MM.1S (cell line): ENCODE data around the gene TCERG1L.

ENCODE experiments used
- DNase-seq: peaks from one replicate; pipeline ENCODE4 v3.0.0-alpha.2; 2015
- H2AFZ ChIP-seq: fragments of 300-600 bp; sonication (generic); 2 replicates; pipeline ENCODE4 v1.6.0; 2016; ENCODE audit warnings: antibody characterized with exemption, low read length
- H3F3A ChIP-seq: fragments of 300-600 bp; sonication (generic); 2 replicates; pipeline ENCODE4 v1.6.1; 2016; ENCODE audit warnings: mild to moderate bottlenecking, antibody characterized with exemption, low read length, moderate library complexity, mixed read lengths; ENCODE audit not compliant: insufficient read depth
- H3K27ac ChIP-seq: fragments of 300-600 bp; sonication (generic); 2 replicates; pipeline ENCODE4 v1.5.1; 2016; ENCODE audit warnings: mild to moderate bottlenecking, low read length
- H3K27me3 ChIP-seq: fragments of 300-600 bp; sonication (generic); replicated peaks from 2 replicates; pipeline ENCODE4 v1.6.0; 2016; ENCODE audit warnings: low read length; ENCODE audit not compliant: insufficient read depth
- H3K36me3 ChIP-seq: fragments of 300-600 bp; sonication (generic); replicated peaks from 2 replicates; pipeline ENCODE4 v1.6.1; 2016; ENCODE audit warnings: mild to moderate bottlenecking, low read length, mixed read lengths; ENCODE audit not compliant: insufficient read depth
- H3K4me1 ChIP-seq: fragments of 300-600 bp; sonication (generic); 2 replicates; pipeline ENCODE4 v1.6.1; 2016; ENCODE audit warnings: low read length, mixed read lengths
- H3K4me2 ChIP-seq: fragments of 300-600 bp; sonication (generic); 2 replicates; pipeline ENCODE4 v1.6.0; 2016; ENCODE audit warnings: low read depth, low read length
- H3K4me3 ChIP-seq: fragments of 300-600 bp; sonication (generic); 2 replicates; pipeline ENCODE4 v1.5.1; 2016; ENCODE audit warnings: low read length, mixed read lengths
- H3K79me2 ChIP-seq: fragments of 300-600 bp; sonication (generic); 2 replicates; pipeline ENCODE4 v1.6.1; 2016; ENCODE audit warnings: mixed run types, low read length, mixed read lengths
- H3K9ac ChIP-seq: fragments of 300-600 bp; sonication (generic); 2 replicates; pipeline ENCODE4 v1.6.1; 2016; ENCODE audit warnings: low read length, mixed read lengths
- H3K9me2 ChIP-seq: fragments of 300-600 bp; sonication (generic); replicated peaks from 2 replicates; pipeline ENCODE4 v1.6.1; 2016; ENCODE audit warnings: mild to moderate bottlenecking, low read length, mixed read lengths; ENCODE audit not compliant: insufficient read depth
- H3K9me3 ChIP-seq: fragments of 300-600 bp; sonication (generic); replicated peaks from 2 replicates; pipeline ENCODE4 v1.6.1; 2016; ENCODE audit warnings: mild to moderate bottlenecking, low read length, mixed read lengths; ENCODE audit not compliant: insufficient read depth
- H4K20me1 ChIP-seq: fragments of 300-600 bp; sonication (generic); 2 replicates; pipeline ENCODE4 v1.6.1; 2016; ENCODE audit warnings: mild to moderate bottlenecking, low read length, moderate library complexity, mixed read lengths; ENCODE audit not compliant: insufficient read depth
- CTCF ChIP-seq: fragments of 300-600 bp; sonication (generic); IDR thresholded peaks from 2 replicates; pipeline ENCODE4 v1.5.1; 2016; ENCODE audit warnings: antibody characterized with exemption, low read length, mixed read lengths
- EZH2 ChIP-seq: fragments of 300-600 bp; sonication (generic); optimal IDR thresholded peaks from 2 replicates; pipeline ENCODE3; 2017; ENCODE audit warnings: low read depth, mild to moderate bottlenecking, antibody characterized with exemption, low read length, mixed read lengths
- EZH2phosphoT487 ChIP-seq: fragments of 300-600 bp; sonication (generic); IDR thresholded peaks from 2 replicates; pipeline ENCODE4 v1.6.1; 2018; ENCODE audit warnings: antibody characterized with exemption, low read length

Gene TCERG1L

DNA sequence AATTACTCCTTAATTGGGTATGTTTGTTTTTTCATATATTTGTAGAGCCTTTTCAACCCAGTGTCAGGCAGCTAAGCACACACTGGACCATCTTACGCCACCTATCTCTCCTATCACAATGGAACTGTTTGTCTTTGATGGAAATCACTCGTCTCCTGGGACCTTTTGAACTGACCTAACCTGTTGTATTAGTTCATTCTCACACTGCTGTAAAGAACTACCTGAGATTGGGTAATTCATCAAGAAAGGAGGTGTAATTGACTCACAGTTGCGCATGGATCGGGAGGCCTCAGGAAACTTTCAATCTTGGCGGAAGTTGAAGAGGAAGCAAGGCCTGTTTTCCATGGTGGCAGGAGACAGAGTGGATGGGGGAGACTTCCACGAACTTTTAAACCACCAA lies 182.0 kb downstream of the TCERG1L start:
- H3K27me3 ChIP-seq = no peaks in the 10 kb centered on the region
- no peak overlapping the region for H3K27ac ChIP-seq
- H3K4me3 ChIP-seq = no peak overlapping the region
- no peaks in the 10 kb centered on the region for H4K20me1 ChIP-seq
- no peaks in the 10 kb centered on the region for H3K79me2 ChIP-seq
- no peak for DNase-seq
- TF ChIP-seq EZH2phosphoT487 (no peak), CTCF (no peak), EZH2 (no peak)
- no peak overlapping the region for H3K9ac ChIP-seq
- H2AFZ ChIP-seq = no peak overlapping the region
- H3K9me2 ChIP-seq = no peaks in the 10 kb centered on the region
- H3F3A ChIP-seq = no peaks in the 10 kb centered on the region
- no peaks in the 10 kb centered on the region for H3K9me3 ChIP-seq
- no peaks in the 10 kb centered on the region for H3K36me3 ChIP-seq
- H3K4me2 ChIP-seq = no peak overlapping the region
- no peaks in the 10 kb centered on the region for H3K4me1 ChIP-seq

DNA sequence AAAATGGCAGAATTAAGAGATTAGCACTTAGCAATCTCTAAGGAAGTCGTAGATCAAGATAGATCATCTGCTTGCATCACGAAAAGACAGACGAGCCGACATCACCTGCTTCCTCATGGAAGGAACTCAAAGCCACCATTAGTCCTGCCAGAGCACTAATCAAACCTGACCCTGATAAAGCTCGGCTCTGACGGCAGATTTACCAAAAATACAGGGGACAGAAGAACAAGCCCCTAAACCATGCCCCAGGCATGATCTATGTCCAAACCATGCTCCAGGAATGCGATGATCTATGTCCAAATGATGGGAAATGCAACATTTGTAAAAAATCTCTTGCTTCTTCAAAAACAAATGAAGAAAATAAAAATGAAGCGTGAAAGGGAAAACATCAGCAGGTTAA lies 182.8 kb downstream of the TCERG1L start:
- Histone ChIP-seq H3F3A (no peaks in the 10 kb centered on the region), H3K9ac (no peak overlapping the region), H3K4me3 (no peak overlapping the region), H3K9me2 (no peaks in the 10 kb centered on the region), H3K27ac (no peak overlapping the region), H2AFZ (no peak overlapping the region), H3K4me2 (no peak overlapping the region), H4K20me1 (no peaks in the 10 kb centered on the region), H3K36me3 (no peaks in the 10 kb centered on the region), H3K9me3 (no peaks in the 10 kb centered on the region), H3K27me3 (no peaks in the 10 kb centered on the region), H3K4me1 (no peaks in the 10 kb centered on the region), H3K79me2 (no peaks in the 10 kb centered on the region)
- DNase-seq = no peak
- TF ChIP-seq EZH2phosphoT487 = no peak
- TF ChIP-seq EZH2 = no peak
- no peak for TF ChIP-seq CTCF

DNA sequence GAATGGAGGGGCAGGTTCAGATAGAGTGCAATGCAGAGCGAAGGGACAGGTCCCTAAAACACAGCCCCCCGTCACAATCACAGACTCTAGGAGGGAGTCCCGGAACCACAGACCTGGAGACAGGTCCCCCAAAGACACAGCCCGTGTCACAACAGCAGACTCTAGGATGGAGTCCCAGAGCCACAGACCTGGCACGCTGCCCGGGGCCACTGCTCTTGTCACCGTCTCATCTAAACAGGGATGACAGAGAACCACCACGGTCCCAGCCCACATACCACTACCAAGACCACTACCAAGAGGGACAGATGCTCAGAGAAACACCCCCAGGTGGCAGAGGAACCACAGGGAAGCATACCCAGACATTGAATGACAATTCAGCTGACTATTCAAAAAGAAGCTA lies 183.9 kb downstream of the TCERG1L start:
- Histone ChIP-seq H3K27me3 (no peaks in the 10 kb centered on the region), H3K4me3 (no peak overlapping the region), H3K27ac (no peak overlapping the region), H3K4me2 (no peak overlapping the region), H2AFZ (no peak overlapping the region), H3K4me1 (no peaks in the 10 kb centered on the region), H3K36me3 (no peaks in the 10 kb centered on the region), H3K9me3 (no peaks in the 10 kb centered on the region), H3F3A (no peaks in the 10 kb centered on the region), H3K9ac (no peak overlapping the region), H3K79me2 (no peaks in the 10 kb centered on the region), H4K20me1 (no peaks in the 10 kb centered on the region), H3K9me2 (no peaks in the 10 kb centered on the region)
- TF ChIP-seq EZH2 (no peak), CTCF (no peak), EZH2phosphoT487 (no peak)
- no peak for DNase-seq

- Histone ChIP-seq H3K4me3 (no peak overlapping the region), H4K20me1 (no peaks in the 10 kb centered on the region), H3K9ac (no peak overlapping the region), H3K36me3 (no peaks in the 10 kb centered on the region), H3K4me1 (no peaks in the 10 kb centered on the region), H3K9me2 (no peaks in the 10 kb centered on the region), H3K27ac (no peak overlapping the region), H3K9me3 (no peaks in the 10 kb centered on the region), H3K4me2 (no peak overlapping the region), H2AFZ (no peak overlapping the region), H3F3A (no peaks in the 10 kb centered on the region), H3K27me3 (no peaks in the 10 kb centered on the region), H3K79me2 (no peaks in the 10 kb centered on the region)
- no peak for DNase-seq
- TF ChIP-seq EZH2phosphoT487 (no peak), CTCF (no peak), EZH2 (no peak)
Observed at GRCh38 chr10:131127138-131127589, 184.4 kb downstream of the TCERG1L start.
